Kidney capillary endothelial cell (primary cell): ENCODE measurements around the gene SHC4.
"Not testable (repeated sequence)": the region's sequence is repeated elsewhere in the genome, so short reads cannot be mapped to it uniquely, and the experiment has no call there.

Experiments used
- DNase-seq: peaks from one replicate; pipeline ENCODE4 v3.0.0-alpha.2; 2018; ENCODE audit warnings: low spot score

The SHC4 gene

GRCh38 chr15:48796930-48797329, 166.8 kb downstream of the SHC4 start:
- no peak for DNase-seq

GRCh38 chr15:48796521-48796920, 167.2 kb downstream of the SHC4 start:
- DNase-seq = no peak

- DNase-seq = no peak
Measured at GRCh38 chr15:48795901-48796300, 167.8 kb downstream of the SHC4 start.

- no peak for DNase-seq
Measured at GRCh38 chr15:48794697-48795134, 169.0 kb downstream of the SHC4 start.

GRCh38 chr15:48792408-48792807, 171.3 kb downstream of the SHC4 start:
- DNase-seq = no peak

GRCh38 chr15:48790466-48791115, 173.1 kb downstream of the SHC4 start:
- not testable (repeated sequence) for DNase-seq

- DNase-seq = no peak
Measured at GRCh38 chr15:48785712-48786111, 178.0 kb downstream of the SHC4 start.

- DNase-seq = no peak
Measured at GRCh38 chr15:48785195-48785594, 178.5 kb downstream of the SHC4 start.

- DNase-seq = no peak
Measured at GRCh38 chr15:48784756-48785155, 179.0 kb downstream of the SHC4 start.

- no peak for DNase-seq
Measured at GRCh38 chr15:48782911-48783310, 180.8 kb downstream of the SHC4 start.

- DNase-seq = no peak
Measured at GRCh38 chr15:48781481-48782081, 182.1 kb downstream of the SHC4 start.

- DNase-seq = no peak
Measured at GRCh38 chr15:48781017-48781416, 182.7 kb downstream of the SHC4 start.

GRCh38 chr15:48778331-48778730, 185.4 kb downstream of the SHC4 start:
- DNase-seq = no peak

- DNase-seq = no peak
Measured at GRCh38 chr15:48777645-48778330, 185.9 kb downstream of the SHC4 start.

GRCh38 chr15:48775546-48775945, 188.2 kb downstream of the SHC4 start:
- peak; percentile 61 for DNase-seq

GRCh38 chr15:48774484-48774883, 189.2 kb downstream of the SHC4 start:
- no peak for DNase-seq
